NCI-H187 treated with DMSO at 0.1 percent for 48 hours (cell line): ENCODE data around the gene CRHR2.
"Not testable (repeated sequence)": the region's sequence is repeated elsewhere in the genome, so short reads cannot be mapped to it uniquely, and the experiment has no call there.

Experiments used
- DNase-seq: peaks from one replicate; lab custom pipeline; 2025; lab: John Stamatoyannopoulos, UW

Gene CRHR2

DNA sequence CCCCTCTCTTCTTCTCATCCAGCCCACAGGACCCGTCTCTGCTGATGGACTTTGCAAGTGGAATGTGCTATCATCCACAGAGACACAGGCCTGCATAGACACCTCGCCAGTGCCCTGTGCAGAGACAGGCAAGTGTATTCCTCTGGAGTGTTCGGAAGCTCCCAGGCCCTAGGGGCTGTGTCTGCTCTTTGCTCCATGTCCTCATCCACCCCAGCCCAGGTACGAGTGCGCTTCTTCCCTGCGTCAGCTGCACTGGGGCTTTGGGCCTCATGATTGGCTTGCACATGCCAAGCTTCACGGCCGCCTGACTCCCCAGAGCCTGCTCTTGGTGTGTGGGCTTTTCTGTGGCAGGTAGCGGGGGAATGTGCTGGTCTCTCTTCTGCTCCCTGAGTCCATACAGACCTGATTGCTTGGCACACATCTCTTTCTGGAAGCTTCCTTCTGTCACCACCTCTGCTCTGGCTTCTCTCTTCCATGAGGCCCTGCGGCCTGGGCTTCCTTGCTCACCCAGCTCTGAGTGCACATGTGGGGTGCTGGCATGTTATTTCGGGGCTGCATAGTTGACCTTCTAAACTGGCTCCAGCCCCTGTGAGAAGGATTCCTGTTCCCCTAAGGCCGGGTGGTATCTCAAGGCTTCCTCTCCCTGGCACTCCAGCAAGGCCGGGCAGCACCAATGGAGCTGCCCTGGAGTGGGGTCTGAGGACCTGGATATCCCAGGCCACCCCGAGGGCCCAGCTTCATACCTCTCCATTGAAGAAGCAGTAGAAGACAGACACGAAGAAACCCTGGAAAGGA is 27.8 kb downstream of the CRHR2 start:
- DNase-seq: no peak

DNA sequence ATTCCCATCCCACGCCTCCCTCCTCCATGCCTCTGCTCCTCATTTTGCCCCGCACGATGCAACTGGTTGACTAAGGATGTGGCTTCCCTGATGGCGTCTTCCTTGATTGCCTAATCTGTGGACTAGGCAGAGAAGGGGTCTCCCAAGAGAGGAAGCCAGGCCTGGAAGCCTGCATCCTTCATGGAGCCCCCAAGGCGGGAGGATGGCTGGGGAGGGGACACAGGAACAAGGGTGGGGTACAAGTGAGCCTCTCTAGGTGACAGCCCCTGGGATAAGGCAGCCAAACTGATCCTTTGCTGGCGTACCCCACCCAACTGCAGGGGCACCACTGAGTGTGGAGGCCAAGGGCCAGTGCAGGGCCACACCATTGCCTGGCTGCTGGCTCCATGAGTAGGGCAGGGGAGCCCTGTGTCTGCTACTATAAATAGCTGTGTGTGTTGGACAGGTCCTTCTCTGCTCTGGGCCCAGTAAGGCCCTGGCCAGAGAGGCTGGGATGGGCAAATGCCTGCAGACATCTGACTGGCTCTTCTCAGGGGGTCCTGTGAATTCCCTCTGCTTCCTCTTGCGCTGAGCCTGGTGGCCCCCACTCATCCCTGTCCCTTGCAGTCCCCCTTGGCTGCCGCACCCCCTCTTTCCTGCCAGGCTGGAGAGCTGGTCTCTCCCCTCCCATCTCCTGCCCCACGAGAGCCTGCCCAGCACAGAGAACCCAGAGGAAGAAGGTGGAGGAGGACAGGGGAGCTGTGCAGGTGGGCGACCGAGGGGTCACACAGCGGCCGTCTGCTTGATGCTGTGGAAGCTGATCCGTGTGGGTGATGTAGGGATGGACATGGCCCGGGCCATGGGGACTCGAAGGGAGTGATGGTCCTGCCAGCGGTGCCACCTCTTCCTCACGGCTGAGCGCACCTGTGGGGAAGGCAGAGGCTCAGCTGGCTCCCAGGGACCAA is 29.3 kb downstream of the CRHR2 start:
- no peak for DNase-seq

DNA sequence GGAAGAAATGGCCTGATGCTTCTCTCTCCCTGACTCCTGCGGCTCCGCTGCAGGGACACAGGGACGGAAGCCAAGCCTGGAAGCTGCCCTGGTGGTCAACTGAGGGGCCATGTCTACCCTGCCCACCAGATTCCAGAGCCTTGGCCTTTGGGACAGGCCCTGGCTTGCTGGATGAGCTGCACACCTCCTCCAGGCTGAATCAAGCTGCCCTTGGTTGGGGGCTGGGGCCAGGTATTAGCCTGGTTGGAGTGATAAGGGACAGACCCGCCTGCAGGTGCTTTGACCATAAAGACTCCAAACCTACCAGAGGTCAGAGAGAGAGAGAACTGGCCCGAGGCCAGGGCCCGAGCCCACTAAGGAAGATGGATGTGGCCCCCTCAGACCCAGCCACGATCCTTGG is 30.1 kb downstream of the CRHR2 start:
- no peak for DNase-seq

DNA sequence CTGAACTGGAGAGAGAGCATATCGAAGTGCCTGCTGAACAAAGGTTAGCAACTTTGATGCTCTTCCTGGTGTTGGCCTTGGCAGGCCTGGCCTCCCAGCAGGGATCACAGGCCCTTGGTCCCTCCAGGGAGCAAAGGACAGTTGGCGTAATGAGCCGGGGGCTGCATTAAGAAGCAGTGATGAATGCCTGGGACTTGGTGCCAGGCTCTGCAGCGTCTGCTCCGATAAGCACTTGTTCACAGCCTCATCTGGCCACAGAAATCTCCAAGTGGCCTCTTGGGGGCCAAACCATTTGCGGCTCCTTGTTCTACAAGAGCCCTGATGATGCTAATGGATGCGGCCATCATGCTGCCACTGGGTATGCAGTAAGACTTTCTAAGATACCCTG is 31.8 kb downstream of the CRHR2 start:
- peak; percentile 15 for DNase-seq

DNA sequence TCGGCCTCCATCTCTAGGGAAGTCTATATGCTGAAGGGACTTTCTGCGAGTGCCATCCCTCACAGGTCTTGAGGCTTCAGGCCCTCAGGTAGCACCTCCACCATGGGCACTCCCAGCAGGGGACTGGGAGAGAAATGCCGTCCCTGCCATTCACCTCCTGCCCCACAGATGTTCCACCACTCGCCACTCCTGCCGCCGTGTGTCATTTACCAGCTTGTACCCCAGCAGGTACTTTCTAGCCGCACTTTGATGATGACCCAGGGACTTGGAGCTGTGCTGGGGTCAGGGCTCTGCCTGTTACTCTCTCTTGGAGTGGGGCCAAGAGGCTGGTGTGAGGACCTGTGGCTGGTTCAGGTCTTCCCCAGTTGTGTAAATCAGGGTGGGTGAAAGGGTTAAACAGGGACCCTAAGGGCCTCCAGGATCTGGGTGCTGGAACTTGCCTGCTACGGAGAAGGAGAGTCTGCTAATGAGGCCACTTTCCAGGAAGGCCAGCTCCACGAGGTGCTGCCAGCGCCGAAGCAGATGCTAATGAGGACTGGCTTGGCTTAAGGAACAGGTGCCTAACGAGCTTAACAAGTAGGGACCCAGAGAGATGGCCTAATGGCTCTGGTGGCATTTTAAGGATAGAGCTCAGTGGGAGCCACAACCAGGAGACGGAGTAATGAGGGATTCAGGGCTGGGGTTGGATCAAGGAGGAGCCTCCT is 32.4 kb downstream of the CRHR2 start:
- DNase-seq: no peak

DNA sequence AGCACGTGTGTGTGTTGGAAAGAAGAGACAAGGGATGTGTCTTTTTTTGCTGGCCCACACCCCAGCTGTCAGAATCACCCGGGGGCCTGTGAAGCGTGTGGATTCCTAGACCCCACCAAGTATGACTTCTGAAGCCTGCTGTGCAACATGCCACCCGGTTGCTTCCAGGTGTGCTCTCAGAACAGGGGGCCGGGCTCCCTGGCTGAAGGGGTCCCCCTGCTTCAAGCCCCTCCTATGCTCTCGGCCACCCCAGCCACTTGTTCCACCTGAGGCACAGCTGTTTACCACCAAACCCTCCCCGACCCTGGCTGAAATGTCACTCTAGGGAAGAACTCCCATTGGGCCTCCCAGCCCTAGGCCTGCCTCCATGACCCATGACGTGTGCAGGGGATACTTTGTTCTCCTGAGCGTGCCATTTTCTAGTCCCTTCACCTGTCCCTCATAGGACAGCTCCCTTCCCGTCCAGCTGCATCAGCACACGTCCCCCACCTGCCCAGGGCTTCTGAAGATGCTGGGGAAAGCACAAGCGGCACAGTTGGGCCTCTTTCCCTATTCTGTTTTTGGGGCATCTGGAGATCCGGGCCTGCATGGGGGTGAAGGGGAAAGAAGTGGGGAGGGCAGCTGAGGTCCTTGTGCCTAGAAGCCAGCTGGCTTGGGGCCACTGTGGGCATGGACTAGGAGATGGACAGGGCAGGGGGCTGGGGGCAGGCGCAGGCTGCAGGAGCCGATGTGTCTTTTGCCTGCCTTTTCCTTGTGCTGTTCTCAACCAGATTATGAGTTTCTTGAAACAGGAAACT is 33.3 kb downstream of the CRHR2 start:
- DNase-seq: no peak

DNA sequence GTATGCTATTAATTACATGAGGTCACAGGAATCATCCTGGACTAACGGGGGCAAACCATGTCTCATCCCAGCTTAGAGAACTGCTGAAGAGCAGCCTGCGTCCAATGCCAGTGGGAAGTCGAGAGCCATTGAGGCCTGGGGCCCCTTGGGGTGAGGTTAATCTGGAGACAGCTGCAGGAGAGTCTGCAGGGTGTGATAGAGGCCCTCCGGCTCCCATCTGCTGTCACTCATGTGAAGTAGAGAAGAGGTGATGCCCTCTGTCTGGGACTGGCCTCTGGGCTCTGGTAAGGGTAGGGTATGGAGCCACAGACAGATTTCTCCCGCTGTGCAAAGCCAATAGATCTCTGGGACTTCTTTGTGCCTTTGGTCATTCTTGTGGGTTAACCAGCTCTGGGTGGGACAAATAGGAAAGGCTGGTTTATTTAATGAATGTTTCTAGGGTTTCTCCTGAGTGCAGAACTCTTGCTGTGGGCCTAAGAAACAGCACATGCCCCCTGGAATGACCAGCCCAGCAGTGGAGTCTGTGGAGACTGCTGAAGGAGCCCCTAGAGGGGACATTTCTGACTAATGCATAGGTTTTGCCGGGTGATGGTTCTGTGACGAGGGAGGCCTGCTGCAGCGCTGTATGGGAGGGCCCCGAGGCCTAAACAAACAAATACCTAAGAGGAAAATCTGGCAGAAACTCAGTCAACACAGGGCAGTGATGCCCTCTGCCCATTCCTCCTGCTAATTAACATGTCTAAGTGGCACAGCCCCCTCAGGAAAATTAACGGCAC is 34.5 kb downstream of the CRHR2 start:
- DNase-seq: no peak

DNA sequence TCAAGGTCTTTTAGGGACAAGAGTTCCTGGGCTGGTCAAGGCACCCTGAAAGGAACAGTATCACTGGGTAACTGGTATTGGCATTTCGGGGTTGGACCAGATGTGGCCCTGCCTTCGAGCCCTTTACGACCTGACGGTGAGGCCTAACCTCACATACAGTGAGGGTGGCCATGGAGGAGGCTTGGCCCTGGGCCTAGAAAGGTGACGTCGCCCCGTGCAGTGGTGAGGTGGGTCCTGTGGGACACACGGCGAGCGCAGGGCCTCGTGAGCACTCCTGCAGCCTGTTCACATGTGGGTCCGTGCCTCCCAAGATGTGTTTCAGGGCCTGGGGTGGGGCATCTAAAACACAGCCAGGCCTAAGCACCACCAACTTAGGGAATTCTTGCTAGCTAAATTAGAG is 36.1 kb downstream of the CRHR2 start:
- DNase-seq: no peak

DNA sequence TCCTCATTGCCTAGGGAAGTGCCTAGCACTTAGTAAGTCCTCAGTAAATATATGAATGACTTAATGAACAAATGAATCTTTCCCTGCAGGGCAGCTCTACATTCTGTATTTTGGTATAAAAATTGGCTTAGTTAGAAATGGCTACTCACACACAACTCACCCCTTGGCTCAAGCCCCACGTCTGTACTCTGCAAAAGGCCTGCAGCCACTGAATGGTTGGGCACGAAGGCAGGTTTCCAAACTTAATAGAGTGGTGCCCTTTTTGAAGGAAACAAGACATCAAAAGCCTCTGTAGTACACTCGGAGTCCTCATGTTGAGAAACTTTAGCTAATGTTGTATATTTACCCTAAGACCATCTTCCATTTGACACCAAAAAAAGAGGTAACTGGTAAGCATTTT is 36.6 kb downstream of the CRHR2 start:
- DNase-seq: no peak

DNA sequence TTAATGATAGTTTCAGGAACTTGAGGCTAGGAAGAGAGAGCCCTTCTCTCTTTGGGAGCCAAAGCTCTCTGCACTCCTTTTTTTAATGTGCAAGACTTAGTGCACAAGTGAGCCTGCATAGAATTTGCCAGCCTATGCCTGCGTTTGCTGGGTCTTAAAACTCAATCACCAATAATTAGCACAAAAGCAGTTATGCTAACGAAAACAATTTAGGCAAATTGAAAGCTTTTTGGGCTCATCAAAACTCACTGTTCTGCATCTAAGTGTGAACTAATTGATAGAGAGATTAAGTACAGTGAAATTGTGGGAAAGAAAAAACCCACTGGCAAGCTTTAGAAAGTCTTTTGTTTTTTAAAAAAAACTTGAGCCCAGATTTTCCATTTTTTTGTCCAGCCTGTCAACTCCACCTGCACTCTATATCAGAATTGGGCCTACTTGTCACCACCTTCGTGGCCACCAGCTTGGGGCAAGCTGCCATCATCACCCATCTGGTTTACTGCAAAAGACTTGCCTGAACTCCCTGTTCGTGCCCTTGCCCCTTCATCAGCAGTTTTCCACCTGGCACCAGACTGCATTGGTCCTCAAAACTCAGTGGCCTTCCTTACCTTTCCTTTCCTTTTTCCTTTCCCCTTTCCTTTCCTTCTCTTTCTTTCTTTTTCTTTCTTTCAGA is 37.8 kb downstream of the CRHR2 start:
- DNase-seq: no peak

DNA sequence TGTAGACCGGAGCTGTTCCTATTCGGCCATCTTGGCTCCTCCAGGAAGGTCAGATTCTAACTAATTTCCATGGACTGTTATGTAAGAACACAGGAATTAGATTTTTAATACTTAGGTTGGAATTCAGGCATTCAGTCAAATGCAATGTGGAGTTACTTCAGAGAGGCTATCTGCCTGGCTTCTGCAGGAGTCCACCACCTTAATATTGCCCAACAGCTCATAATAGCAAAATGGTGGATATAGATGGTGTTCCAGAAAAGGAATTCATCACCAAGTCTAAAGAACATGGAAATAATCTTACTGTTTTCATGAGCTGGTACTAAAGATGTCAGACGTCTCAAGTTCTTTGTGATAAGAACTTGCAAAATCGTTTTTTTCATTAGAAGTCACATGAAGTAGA is 39.5 kb downstream of the CRHR2 start:
- no peak for DNase-seq

DNA sequence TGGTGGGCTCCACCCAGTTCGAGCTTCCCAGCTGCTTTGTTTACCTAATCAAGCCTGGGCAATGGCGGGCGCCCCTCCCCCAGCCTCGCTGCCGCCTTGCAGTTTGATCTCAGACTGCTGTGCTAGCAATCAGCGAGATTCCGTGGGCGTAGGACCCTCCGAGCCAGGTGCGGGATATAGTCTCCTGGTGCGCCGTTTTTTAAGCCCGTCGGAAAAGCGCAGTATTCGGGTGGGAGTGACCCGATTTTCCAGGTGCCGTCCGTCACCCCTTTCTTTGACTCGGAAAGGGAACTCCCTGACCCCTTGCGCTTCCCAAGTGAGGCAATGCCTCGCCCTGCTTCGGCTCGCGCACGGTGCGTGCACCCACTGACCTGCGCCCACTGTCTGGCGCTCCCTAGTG is 39.9 kb downstream of the CRHR2 start:
- DNase-seq: not testable (repeated sequence)

DNA sequence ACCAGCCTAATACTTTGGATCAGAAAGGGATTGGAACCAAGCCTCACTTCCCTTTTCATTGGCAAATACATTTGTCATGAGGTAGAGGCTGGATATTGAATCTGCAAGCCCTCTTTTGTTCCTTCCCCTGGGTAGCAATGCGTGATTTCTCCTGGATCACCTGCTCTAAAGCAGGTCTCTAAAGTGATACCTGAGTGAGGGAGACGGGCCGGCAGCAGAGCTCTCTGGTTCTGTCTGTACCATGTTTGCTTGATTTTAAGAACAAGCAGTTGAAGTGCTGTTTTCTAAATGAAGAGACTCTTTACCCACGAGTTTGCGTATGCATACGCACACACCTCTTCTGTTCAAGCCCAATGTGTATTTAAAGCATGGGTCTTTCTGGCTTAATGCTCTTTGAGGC is 46.5 kb downstream of the CRHR2 start:
- DNase-seq: no peak

DNA sequence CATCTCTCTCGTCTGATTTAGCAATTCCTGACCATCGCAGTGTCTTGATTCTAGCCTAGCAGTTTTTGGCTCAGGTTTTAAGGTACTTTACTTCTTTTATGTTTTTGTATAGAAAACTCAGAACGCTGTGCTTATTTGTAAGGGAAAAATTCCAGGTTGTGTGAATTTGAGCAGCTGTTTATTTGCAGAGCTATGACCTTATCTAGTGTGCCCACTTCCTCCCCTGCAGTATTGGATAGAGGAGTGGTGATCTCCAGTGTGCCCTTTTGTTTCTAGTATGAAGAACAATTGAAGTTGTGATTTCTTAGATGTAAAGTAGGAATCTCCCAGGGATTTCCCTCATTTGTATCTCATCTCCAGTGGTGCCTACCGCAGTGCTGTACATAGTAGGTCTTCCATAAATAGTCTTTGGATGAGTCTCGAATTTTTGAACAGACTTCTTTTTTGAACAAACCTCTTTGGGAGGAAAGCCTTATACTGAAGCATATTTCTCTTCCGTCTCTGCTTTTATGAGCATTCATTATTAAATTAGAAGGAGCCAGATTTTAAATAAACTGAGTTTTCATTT is 47.5 kb downstream of the CRHR2 start:
- DNase-seq: no peak

DNA sequence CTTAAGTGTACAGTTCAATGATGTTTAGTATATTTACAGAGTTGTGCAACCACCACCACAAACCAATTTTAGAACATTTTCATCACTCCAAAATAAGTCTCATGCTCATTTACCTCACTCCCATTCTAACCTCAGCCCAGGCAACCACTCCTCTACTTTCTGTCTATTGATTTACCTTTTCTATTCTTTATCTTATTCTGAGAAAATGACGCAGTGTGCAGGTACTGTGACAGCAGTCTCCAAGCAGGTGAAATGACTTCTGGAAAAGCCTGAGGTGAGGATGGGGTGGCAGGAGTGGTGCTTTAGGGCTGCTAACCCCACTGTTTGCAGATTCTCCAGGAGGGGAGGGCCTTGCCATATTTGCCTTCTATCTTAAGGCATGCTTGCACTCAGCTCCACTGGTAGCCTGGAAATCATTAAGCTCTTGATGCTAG is 48.0 kb downstream of the CRHR2 start:
- DNase-seq: no peak

DNA sequence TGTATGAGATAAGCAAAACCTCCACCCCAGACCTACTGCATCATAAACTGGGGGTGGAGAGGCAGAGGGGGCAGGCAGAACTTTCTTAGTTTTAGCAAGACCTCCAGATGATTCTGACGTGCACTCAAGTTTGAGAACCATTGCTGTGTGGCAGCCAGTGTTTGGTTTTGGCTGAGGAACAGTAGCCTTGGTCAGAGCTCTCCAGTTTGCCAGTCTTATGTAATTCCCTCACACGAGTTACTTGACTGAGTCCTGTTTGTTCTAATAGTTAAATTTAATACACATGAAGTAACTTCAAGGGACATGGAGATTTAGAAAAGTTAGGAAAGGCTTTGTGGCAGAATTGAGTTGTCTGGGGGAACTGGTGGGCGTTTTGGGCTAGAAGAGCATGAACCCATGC is 49.0 kb downstream of the CRHR2 start:
- no peak for DNase-seq

DNA sequence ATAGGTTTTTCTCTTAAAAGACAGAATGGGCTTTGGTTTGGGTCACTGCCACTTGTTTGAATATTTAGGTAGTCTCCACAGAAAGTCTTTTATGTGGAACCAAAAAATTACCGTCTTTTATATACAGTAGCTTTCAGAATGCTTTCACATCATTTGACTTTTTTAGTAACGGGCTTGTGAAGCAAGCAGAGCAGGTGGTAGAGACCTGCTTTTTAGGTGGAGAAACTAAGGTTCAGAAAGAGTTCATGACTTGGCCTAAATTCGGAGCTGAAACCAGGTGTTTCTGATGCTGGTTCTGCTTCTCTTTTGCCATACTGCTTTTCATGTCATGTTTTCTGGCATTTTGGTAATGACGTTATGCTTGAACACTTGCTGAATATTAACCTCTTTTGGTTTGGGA is 51.3 kb downstream of the CRHR2 start:
- no peak for DNase-seq

DNA sequence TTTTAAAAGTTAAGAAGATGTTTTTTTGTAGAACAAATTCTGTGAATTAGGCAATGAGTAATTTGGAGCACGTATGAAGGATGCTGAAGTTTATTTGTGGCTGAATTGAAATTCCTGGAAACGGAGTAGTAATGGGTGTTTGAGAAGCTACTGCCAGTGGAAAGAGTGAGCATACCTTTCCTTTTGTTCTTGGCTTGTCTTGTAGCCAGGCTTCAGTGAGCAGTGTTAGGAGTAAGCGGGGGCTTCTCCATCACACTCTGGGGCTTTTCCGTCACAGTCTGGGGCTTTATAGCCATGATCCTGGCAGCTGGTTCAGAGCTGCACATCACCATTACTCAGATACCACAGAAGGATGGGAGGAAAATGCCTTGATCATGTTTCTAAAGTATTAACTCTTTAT is 55.2 kb downstream of the CRHR2 start:
- DNase-seq: no peak

DNA sequence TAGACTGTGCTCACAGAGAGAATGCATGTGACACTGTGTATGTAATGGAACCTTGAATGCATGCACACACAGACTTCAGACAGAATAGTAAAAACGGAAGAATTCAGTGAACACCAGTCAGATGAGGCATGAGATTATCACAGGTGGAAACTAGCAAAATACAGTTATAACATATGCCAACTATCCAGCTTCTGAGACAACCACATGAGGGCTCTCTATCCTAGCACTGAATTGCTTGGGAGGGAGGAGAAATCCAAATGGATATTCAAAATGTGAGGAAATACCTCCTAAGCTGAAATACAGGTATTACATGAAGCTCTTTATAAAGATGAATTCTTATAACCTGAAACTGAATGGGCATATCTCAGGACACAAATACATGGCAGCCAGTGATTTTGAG is 57.0 kb downstream of the CRHR2 start:
- no peak for DNase-seq

DNA sequence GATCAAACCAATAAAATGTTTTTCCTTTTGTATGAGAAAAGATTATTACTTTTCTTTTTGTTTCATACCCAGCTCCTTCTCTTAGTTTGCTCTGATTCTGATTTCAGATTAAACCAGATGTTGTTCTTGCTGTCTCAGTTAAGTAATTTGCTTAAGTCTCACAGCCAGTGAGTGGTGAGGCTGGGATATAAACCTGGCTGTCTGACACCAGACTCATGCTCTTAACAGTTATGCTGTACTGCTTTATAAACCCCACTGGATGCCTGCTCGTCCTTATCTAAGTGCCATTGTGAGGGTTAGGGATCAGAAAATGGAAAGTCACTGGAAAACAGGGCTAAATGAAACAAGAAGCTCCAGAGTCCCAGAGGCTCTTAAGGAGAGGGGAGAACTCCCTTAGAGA is 63.3 kb downstream of the CRHR2 start:
- no peak for DNase-seq
